GM21447 (cell line): ENCODE data around the gene FUT9.

Experiments used
- ATAC-seq: cut with Tn5 transposase; IDR thresholded peaks from one replicate; pipeline ENCODE4 v1.9.1; 2021; ENCODE audit not compliant: unreplicated experiment

The FUT9 gene

GRCh38 chr6:96066376-96066775, 50.6 kb downstream of the FUT9 start:
- ATAC-seq: no peak

DNA sequence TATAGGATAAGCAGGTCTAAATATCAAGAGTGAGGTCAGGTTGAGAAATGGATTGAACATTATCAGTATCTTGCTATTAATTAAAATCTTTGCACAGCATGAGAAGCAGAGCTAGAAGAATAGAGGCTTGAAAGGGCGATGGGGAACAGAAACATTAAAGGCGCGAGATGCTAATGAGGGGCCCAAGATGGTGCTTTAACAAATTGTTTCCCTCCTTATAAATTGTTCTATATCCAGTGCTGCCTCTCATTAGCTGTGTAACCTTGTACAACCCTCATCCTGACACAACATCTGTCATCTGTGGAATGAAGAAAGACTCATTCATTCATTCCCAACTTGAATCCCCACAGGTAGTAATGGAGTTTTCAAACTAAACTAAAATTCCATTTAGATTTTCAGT, 57.8 kb downstream of the FUT9 start:
- ATAC-seq: no peak

DNA sequence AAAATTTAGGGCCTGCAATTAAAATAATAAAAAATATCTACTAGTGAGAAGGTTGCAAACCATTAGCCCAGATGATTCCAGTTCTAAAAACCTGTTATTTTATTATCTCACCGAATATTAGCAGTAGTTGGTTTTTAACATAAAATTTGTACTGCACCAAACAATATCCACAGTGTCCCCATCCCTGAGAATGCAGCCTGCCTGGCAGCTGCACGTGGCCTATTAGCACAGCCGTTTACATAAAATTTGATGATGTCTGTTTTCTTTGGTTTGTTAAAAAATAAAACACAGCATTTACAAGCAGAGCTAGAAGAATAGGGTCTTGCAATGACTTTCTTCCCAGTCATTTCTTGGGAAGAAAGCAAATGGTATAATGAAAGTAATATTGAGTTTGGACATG, 58.2 kb downstream of the FUT9 start:
- no peak for ATAC-seq

DNA sequence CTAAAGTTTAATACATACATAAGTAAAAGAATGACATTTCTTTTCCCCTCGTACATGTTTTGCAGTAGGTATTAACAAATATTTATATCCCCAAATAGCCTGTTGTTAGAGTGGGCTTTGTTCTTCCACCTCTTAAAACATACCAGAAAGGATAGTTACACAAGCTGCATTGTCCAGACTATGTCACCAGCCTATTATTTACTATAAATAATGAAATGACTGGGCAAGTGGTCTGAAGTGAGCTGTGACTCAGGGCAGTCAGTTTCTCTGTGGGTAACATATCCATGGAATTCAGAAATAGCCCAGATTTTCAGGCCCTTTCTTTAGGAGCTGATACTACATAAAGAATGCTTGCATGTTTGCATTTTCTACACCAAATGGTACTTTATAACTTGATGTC, 60.1 kb downstream of the FUT9 start:
- ATAC-seq: no peak

GRCh38 chr6:96086745-96087144, 71.0 kb downstream of the FUT9 start:
- ATAC-seq: no peak

GRCh38 chr6:96089173-96089572, 73.4 kb downstream of the FUT9 start:
- ATAC-seq: no peak

DNA sequence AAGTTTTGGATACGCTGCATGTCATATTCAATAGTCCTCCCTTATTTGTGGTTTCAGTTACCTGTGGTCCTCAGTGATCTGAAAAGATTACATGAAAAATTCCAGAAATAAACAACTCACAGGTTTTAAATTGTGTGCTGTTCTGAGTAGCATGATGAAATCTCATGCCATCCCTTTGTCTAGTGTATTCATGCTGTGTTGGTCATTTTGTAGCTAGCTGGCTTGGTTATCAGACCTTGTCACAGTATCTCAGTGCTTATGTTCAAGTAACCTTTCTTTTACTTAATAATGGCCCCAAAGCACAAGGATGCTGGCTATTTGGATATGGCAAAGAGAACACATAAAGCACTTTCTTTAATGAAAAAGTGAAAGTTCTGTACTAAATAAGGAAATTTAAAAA, 78.3 kb downstream of the FUT9 start:
- no peak for ATAC-seq

DNA sequence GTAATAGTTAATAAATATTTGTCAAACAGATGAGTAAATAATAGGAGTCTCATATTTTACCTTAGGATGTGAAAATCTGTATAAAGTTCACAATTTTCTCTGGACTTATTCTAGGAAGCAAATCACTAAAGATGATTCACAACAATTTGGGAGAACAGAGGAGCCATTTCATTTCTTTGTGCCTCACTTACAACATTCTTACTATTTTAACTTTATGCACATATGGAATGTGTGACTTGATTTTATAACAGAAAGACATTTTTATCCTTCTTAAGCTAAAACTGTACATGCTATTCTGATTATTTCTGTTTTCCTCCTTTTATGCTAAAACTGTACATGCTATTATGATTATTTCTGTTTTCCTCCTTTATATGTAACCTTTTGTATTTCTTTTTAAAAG, 83.3 kb downstream of the FUT9 start:
- ATAC-seq: no peak

DNA sequence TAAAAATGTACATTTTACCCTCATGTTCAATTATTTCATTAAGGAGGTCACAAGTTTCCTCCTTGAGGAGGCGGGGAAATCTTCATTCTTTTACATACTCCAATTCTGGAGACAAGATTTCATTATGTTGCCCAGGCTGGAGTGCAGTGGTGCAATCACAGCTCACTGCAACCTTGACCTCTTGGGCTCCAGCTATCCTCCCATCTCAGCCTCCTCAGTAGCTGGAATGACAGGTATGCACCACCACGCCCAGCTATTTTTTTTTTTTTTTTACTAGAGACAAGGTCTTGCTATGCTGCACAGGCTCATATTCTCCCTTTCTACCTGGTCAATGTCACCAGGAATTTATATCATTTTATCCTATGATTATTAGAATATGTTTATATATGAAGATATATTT, 85.8 kb downstream of the FUT9 start:
- no peak for ATAC-seq

GRCh38 chr6:96104910-96105309, 89.1 kb downstream of the FUT9 start:
- ATAC-seq: no peak

DNA sequence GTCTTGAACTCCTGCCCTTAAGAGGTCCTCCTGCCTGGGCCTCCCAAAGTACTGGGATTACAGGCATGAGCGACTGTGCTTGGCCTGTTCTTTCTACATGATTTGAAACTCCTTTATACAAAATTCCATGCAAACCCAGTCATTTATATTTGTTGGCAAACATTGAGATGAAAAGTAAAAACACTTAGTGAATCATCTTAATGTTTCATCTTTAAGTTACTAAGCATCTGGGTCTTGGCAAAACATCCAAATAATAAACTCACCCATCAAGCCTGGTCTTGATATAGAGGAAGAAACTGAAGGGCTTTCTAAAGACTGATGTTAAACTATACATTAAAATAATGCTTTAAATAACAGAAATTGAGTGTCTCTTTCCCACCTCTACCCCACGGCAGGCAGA, 95.1 kb downstream of the FUT9 start:
- no peak for ATAC-seq

DNA sequence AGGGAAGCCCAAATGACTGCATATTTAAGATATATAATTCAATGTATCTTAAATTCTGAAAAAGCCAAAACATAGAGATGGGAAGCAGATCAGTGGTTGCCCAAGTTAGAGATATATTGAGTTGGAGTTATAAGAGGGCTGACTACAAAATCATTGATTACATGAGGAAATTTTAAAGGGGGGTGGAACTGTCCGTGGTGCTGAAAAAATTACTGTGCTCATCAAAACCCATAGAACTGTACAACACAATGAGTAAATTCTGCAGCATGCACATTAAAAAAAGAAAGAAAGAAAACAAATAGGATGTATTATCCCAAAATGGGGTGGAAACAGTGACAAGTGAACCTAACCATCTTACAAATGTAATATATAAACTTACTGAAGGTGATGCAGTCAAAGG, 100.9 kb downstream of the FUT9 start:
- no peak for ATAC-seq

DNA sequence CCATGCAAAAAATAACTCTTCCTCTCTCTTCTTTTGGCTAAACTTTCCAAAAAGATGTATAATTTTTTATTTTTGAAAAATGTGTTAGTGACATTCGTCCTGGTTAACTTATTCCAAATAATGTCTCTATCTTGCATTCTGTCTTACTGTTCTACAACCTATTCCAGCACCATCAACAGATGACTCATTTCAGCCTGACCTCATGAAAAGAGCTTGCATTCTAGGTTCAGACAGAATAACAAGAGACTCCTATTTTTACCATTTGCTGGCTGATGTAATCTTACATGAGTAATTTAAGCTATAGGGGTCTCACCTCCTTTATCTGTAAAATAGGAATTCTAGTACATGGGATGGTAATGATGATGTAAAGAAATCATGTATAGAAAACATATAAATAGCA, 109.0 kb downstream of the FUT9 start:
- no peak for ATAC-seq

- no peak for ATAC-seq
These were observed 122.6 kb downstream of the FUT9 start for GRCh38 chr6:96138406-96138805.

- no peak for ATAC-seq
These were observed 126.4 kb downstream of the FUT9 start for GRCh38 chr6:96142142-96142541.

DNA sequence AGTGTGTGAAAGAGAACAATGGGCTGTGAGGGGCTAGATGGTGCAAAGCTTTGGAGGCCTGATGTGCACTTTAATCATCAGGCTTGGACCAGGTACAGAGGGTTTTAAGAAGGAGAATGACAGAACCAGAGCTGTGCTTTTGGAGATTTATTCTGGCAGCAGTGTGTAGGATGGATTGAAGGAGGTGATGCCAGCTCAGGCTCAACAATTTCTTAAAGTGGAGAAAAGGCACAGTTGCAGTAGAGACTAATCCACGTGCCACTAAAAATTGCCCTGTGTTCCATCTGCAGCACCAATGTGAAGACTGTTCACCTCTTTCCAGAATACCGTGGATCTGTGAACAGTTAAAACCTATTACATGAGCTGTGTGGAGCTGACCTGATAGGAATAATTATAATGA, 134.7 kb downstream of the FUT9 start:
- ATAC-seq: no peak

DNA sequence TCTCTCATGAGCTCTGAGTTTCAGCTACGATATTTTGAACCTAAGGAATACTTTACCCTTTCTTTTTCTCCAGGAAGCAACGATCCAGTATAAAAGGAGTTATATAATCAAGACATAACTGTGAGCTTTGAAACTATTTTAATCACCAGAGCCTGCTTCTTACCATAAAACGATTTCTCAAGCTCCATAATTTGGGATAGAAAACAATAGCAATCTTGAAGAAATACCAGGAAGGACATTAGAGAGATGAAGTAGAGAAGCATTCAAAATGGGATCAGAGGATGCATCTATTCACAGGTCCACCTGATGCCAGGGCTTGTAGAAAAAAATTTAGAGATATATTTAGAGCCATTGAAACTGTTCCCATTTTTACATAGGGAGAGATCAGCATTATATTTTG, 135.9 kb downstream of the FUT9 start:
- ATAC-seq: no peak

DNA sequence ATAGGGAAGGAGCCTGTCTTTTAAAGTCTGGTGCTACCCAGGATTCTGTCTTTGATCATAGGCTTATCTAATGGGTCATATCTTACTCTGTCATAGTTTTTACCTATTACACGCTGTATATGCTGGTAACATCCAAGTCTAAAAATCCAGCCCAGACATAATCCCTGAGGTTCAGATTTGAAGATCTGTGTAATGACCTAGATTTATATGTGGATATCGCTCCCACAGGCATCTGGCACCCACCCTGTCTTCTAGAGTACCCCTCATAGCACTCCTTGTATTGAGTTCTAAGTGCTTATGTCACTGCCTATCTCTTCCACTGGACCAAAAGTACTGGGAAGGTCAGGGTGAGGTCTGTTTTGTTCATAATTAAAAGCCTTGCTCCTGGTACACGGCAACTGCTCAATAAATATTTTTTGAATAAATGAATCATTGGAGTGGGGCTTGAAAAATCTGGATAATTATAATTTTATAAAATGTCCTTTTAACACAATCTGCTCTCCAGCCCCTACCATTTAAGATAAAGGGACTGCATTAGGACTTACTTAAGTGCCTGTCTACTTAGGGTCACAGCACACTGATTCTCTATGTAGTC, 136.4 kb downstream of the FUT9 start:
- no peak for ATAC-seq

DNA sequence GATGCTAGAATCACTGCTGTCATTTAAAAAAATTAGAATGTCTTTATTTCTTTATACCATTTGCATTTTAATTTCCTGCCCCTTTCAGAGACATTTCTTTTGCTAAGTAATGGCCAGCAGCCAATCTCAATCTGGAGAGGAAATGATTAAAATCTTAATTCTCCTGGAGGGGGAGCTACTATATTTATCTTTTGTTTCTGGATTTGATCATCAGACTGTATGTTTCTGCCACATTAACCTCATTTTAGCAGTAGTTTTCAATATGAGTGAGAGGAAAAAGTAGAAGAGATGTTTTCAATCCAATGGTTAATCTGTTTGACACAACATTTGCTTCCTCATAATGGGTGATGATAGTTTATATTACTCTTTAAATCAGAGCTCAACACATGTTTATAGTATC, 138.0 kb downstream of the FUT9 start:
- ATAC-seq: no peak

DNA sequence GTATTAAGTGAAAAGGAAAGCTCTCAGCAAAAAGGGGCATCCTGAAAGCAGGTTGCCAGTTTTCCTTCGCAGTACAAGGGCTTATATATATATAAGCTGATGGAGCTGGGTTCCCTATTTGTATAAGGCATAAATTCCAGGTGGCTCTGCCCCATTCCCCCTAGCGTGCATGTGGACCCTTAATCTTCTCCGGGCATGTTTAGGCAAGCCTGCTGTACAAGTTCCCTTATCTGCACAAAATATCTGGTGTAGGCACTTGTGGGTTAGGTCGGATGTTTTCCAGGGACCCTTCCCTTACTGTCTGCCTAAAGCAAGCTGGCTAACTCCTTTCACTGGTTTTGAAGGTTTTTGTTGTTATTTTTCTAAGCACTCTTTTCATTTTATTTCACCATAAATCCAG, 140.7 kb downstream of the FUT9 start:
- no peak for ATAC-seq

- ATAC-seq: peak; percentile 94
These were observed 141.3 kb downstream of the FUT9 start for GRCh38 chr6:96157018-96157565.

DNA sequence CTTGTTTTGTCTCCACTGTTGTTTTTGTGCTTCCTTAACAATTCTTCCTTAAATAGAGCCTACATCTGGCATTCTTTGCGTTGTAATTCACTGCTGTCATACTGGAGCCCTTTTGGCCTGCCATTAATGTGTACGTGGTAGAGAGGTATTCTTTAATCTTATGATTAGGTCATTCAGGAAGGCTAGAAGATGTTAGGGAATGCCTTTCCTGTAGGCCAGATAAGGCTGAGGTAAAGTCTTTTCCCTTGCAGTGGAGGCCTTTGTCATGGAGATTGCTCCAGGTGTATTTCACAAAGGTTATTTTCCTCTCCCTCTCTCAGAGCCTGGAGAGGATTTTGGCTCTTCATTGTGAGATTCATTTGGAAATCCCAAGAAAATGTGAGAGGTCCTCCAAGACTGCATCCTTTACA, 146.9 kb downstream of the FUT9 start:
- ATAC-seq: no peak

DNA sequence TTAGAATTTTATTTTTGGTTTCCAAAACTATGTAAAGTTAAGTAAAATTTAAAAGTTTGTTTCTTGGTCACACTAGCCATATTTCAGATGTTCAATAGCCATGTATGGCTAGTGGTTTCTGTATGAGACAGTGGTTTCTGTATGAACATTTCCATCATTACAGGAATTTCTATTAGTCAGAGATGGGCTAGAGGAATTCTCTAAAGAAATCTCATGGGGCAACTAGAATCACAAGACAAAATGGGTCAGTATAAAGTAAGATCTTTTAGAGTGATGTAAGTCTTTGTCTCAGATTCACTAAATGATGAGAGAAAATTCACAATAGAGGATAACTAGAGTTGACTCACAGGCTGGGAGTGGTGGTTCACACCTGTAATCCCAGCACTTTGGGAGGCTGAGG, 149.0 kb downstream of the FUT9 start:
- no peak for ATAC-seq
